ENCODE data around the gene SBF1.

DNA sequence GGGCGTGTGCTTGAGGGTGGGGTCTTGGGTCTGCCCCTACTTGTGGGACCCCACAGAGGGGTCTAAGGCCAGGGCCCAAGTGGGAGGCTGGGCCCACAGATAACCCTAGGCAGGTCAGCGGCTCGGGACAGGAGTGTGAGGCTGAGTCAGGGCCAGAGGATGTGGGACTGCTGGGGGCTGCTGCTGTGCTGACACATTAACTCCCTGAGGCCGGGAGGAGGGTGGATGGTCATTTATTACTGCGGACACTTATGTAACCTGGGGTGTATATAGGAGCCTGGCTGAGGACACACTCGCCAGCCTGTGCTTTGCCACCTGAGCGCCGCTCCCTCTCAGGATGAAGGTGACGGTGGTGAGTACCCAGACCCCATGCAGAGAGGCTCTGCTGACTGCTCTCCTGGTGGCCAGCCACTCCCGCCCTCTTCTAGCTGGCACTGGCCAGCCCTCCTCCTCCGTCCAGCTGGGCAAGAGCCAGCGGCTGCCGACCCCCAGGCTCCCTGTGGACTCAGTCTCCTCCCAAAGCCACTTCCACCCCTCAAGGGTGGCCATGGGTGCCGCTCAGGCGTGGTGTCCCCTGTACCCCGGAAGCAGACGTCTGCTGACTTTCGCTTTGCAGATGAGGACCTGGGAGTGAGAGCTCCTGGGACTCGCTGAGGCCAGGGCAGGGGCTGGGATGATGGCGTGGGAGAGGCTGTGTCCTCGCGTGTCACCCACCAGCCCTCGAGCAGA, 11.9 kb upstream of the SBF1 start, which contains the start of gene MIOX:
- TF ChIP-seq EZH2 (IDR thresholded peaks at IDR 0.05) (no peak), POLR2AphosphoS5 (IDR thresholded peaks at IDR 0.05; ENCODE audit: borderline replicate concordance, low read depth, low read length) (no peak)

Data from SK-N-MC (cell line).